GM18519 (cell line): ENCODE measurements around the gene C22orf42.
"Not testable (repeated sequence)": the region's sequence is repeated elsewhere in the genome, so short reads cannot be mapped to it uniquely, and the experiment has no call there.

Experiments used
- ATAC-seq: cut with Tn5 transposase; IDR thresholded peaks from one replicate; pipeline ENCODE4 v1.9.1; 2021; ENCODE audit warnings: mild to moderate bottlenecking, moderate library complexity; ENCODE audit not compliant: unreplicated experiment, low FRiP score

C22orf42 gene

GRCh38 chr22:32191021-32191420 is 31.9 kb upstream of the C22orf42 start:
- ATAC-seq, result not testable (repeated sequence)

GRCh38 chr22:32185821-32186220 is 26.7 kb upstream of the C22orf42 start:
- no peak for ATAC-seq

GRCh38 chr22:32183625-32184024 is 24.5 kb upstream of the C22orf42 start:
- no peak for ATAC-seq

- ATAC-seq, result no peak
Measured at GRCh38 chr22:32181043-32181442, 21.9 kb upstream of the C22orf42 start.

GRCh38 chr22:32177221-32177765 is 18.2 kb upstream of the C22orf42 start:
- no peak for ATAC-seq

GRCh38 chr22:32175683-32176644 is 16.9 kb upstream of the C22orf42 start:
- no peak for ATAC-seq

- no peak for ATAC-seq
Measured at GRCh38 chr22:32175115-32175514, 16.0 kb upstream of the C22orf42 start.

- no peak for ATAC-seq
Measured at GRCh38 chr22:32165681-32166080, 6.6 kb upstream of the C22orf42 start.

GRCh38 chr22:32164075-32164860 is 5.2 kb upstream of the C22orf42 start:
- ATAC-seq, result no peak

- ATAC-seq, result not testable (repeated sequence)
Measured at GRCh38 chr22:32160411-32160810, 1.3 kb upstream of the C22orf42 start.

GRCh38 chr22:32157632-32158031 is 1.5 kb downstream of the C22orf42 start:
- ATAC-seq, result not testable (repeated sequence)

- not testable (repeated sequence) for ATAC-seq
Measured at GRCh38 chr22:32154727-32155126, 4.4 kb downstream of the C22orf42 start.

GRCh38 chr22:32151641-32152040 is 7.5 kb downstream of the C22orf42 start:
- ATAC-seq, result not testable (repeated sequence)

- not testable (repeated sequence) for ATAC-seq
Measured at GRCh38 chr22:32150647-32151046, 8.5 kb downstream of the C22orf42 start.

GRCh38 chr22:32148372-32148771 is 10.7 kb downstream of the C22orf42 start:
- ATAC-seq, result not testable (repeated sequence)

GRCh38 chr22:32147128-32147527 is 12.0 kb downstream of the C22orf42 start:
- not testable (repeated sequence) for ATAC-seq

GRCh38 chr22:32144496-32145274 is 14.4 kb downstream of the C22orf42 start:
- ATAC-seq, result no peak

GRCh38 chr22:32142600-32142999 is 16.5 kb downstream of the C22orf42 start:
- no peak for ATAC-seq

- not testable (repeated sequence) for ATAC-seq
Measured at GRCh38 chr22:32140688-32141087, 18.4 kb downstream of the C22orf42 start.

- ATAC-seq, result not testable (repeated sequence)
Measured at GRCh38 chr22:32138576-32138975, 20.5 kb downstream of the C22orf42 start.
